ENCODE results near the gene PID1.

The PID1 gene

DNA sequence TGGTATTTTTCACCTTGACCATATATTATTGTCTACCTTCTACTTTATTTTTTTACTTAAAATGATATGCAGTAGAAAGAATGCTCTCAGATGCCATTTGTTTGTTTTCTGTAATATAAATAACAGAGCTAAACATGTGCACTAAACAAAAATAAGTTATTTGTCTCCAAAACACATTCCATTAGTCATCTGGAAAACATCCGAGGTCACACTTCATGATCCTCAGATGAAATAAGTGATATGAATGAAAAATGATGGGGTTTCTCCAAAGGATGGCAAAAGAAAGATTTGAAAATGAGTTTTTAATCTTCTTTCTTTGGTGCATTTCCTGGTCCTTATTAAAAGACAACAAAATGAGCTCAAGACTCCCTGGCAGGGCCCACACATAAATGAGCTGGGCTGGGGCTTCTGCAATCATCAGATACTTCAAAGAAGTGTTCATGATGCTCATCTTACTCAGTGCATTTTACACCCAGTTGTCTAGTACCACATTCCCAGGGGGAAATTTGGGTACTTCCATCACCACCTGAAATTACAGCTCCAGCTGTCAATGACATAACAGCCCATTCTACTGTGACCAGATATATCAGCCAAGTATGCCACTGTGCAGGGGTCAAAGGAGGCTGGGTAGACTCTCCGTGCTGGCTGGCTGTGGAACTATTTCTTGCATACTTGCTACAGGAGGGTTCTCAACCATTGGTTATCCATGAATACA lies 283.5 kb downstream of the PID1 start:
- DNase-seq = no peak

- DNase-seq = no peak
Measured at GRCh38 chr2:228986961-228987360, 284.1 kb downstream of the PID1 start.

DNA sequence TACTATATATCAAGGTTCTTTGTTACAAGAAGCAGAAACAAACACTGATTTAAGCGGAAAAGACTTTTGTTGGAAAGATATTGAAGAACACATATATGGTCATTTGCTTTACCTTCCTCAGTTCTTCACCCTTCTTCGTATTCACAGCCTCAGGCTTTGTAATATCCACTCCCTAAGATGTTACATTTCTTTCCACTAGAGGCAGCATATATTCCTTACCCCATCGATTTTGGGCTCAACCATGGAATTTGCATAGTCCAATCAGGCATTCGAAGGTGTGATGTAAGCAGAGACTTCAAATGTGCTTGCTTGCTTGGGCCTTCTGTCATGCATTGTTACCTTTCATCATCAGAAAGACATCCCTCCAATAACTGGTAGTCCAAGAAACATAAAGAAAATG lies 287.4 kb downstream of the PID1 start:
- no peak for DNase-seq

- no peak for DNase-seq
Measured at GRCh38 chr2:228974169-228974568, 296.9 kb downstream of the PID1 start.

Data from DMS153 (cell line).